SK-N-SH treated with all-trans-retinoic acid at 6 μM for 48 hours (cell line): ENCODE measurements around the gene ZNF329.

Experiments used
- ATAC-seq: fragments of 200-7000 bp; cut with Tn5 transposase; 3 replicates; pipeline ENCODE4 v1.9.1; 2020; ENCODE audit warnings: mild to moderate bottlenecking, moderate library complexity
- ARNTL ChIP-seq: fragments of 450-650 bp; formaldehyde crosslinking; IDR thresholded peaks from 2 replicates; pipeline ENCODE4 v1.5.0; 2020; ENCODE audit warnings: low read depth, mild to moderate bottlenecking, moderate library complexity, borderline replicate concordance
- BACH2 ChIP-seq: fragments of 250-450 bp; sonication (Bioruptor Pico); IDR thresholded peaks from 2 replicates; pipeline ENCODE4 v1.9.0; 2021; ENCODE audit warnings: mild to moderate bottlenecking, borderline replicate concordance
- CREB5 ChIP-seq: fragments of 250-450 bp; sonication (Bioruptor Pico); IDR thresholded peaks from 2 replicates; pipeline ENCODE4 v1.5.1; 2020; ENCODE audit warnings: low read depth, mild to moderate bottlenecking, moderate library complexity
- CSDC2 ChIP-seq: fragments of 250-450 bp; sonication (Bioruptor Pico); IDR thresholded peaks from 2 replicates; pipeline ENCODE4 v1.5.0; 2020; ENCODE audit warnings: mild to moderate bottlenecking, moderate library complexity
- CSRNP3 ChIP-seq: fragments of 250-450 bp; sonication (Bioruptor Pico); IDR thresholded peaks from 2 replicates; pipeline ENCODE4 v1.5.1; 2021; ENCODE audit warnings: mild to moderate bottlenecking, moderate library complexity
- GLIS3 ChIP-seq: fragments of 250-450 bp; sonication (Bioruptor Pico); IDR thresholded peaks from 2 replicates; pipeline ENCODE4 v1.5.0; 2020; ENCODE audit warnings: mild to moderate bottlenecking, moderate library complexity
- ISL1 ChIP-seq: fragments of 250-450 bp; sonication (Bioruptor Pico); IDR thresholded peaks from 2 replicates; pipeline ENCODE4 v2.1.2; 2022; ENCODE audit warnings: mild to moderate bottlenecking, moderate library complexity
- OSR1 ChIP-seq: fragments of 250-450 bp; sonication (Bioruptor Pico); IDR thresholded peaks from 2 replicates; pipeline ENCODE4 v1.8.0; 2022; ENCODE audit warnings: moderate library complexity, mild to moderate bottlenecking, inconsistent platforms
- PPARA ChIP-seq: fragments of 250-450 bp; sonication (Bioruptor Pico); IDR thresholded peaks from 2 replicates; pipeline ENCODE4 v1.5.0; 2020; ENCODE audit warnings: mild to moderate bottlenecking, borderline replicate concordance
- RARB ChIP-seq: fragments of 250-450 bp; sonication (Bioruptor Pico); IDR thresholded peaks from 2 replicates; pipeline ENCODE4 v1.8.0; 2021; ENCODE audit warnings: mild to moderate bottlenecking, moderate library complexity
- SNAI2 ChIP-seq: fragments of 250-450 bp; sonication (Bioruptor Pico); IDR thresholded peaks from 2 replicates; pipeline ENCODE4 v1.5.0; 2020; ENCODE audit warnings: mild to moderate bottlenecking, moderate library complexity
- TCF4 ChIP-seq: fragments of 250-450 bp; sonication (Bioruptor Pico); IDR thresholded peaks from 2 replicates; pipeline ENCODE4 v1.8.0; 2021; ENCODE audit warnings: mild to moderate bottlenecking, moderate library complexity, borderline replicate concordance
- TOX ChIP-seq: fragments of 250-450 bp; sonication (Bioruptor Pico); IDR thresholded peaks from 2 replicates; pipeline ENCODE4 v1.8.0; 2021; ENCODE audit warnings: mild to moderate bottlenecking, moderate library complexity, borderline replicate concordance
- ZC3H10 ChIP-seq: fragments of 250-450 bp; sonication (Bioruptor Pico); IDR thresholded peaks from 2 replicates; pipeline ENCODE4 v1.5.1; 2021; ENCODE audit warnings: mild to moderate bottlenecking, moderate library complexity
- ZFP3 ChIP-seq: fragments of 250-450 bp; sonication (Bioruptor Pico); IDR thresholded peaks from 2 replicates; pipeline ENCODE4 v1.5.0; 2020; ENCODE audit warnings: mild to moderate bottlenecking, moderate library complexity
- ZFP30 ChIP-seq: fragments of 450-650 bp; formaldehyde crosslinking; IDR thresholded peaks from 2 replicates; pipeline ENCODE4 v1.5.0; 2022; ENCODE audit warnings: mild to moderate bottlenecking, moderate library complexity
- ZNF565 ChIP-seq: fragments of 450-650 bp; formaldehyde crosslinking; conservative IDR thresholded peaks from 2 replicates; pipeline ENCODE4 v1.5.0; 2020; ENCODE audit warnings: low read depth, mild to moderate bottlenecking, moderate library complexity
- ZNF70 ChIP-seq: fragments of 450-650 bp; formaldehyde crosslinking; IDR thresholded peaks from 2 replicates; pipeline ENCODE4 v1.5.0; 2020; ENCODE audit warnings: mild to moderate bottlenecking, moderate library complexity
- ZNF8 ChIP-seq: fragments of 450-650 bp; formaldehyde crosslinking; IDR thresholded peaks from 2 replicates; pipeline ENCODE4 v1.5.0; 2020; ENCODE audit warnings: mild to moderate bottlenecking, moderate library complexity
- TF ChIP-seq, protein P1 (sequence below): fragments of 250-450 bp; sonication (Bioruptor Pico); IDR thresholded peaks from 2 replicates; pipeline ENCODE4 v1.5.0; 2020; ENCODE audit warnings: mild to moderate bottlenecking, moderate library complexity
- TF ChIP-seq, protein P2 (sequence below): fragments of 250-450 bp; sonication (Bioruptor Pico); IDR thresholded peaks from 2 replicates; pipeline ENCODE4 v1.8.0; 2020; ENCODE audit warnings: mild to moderate bottlenecking, moderate library complexity, borderline replicate concordance
- TF ChIP-seq, protein P3 (sequence below): fragments of 250-450 bp; sonication (Bioruptor Pico); IDR thresholded peaks from 2 replicates; pipeline ENCODE4 v1.8.0; 2021; ENCODE audit warnings: low read depth, mild to moderate bottlenecking, moderate library complexity, borderline replicate concordance

Gene ZNF329

GRCh38 chr19:58091251-58091995, 59.2 kb downstream of the ZNF329 start:
- ATAC-seq, result no peak
- TF ChIP-seq ZNF70 (CRISPR knock-in tag) (no peak), GLIS3 (CRISPR knock-in tag) (no peak), RARB (CRISPR knock-in tag) (no peak), CREB5 (CRISPR knock-in tag) (no peak), PPARA (CRISPR knock-in tag) (no peak), CSRNP3 (CRISPR knock-in tag) (no peak), TCF4 (no peak)
- TF ChIP-seq, protein P1, sequence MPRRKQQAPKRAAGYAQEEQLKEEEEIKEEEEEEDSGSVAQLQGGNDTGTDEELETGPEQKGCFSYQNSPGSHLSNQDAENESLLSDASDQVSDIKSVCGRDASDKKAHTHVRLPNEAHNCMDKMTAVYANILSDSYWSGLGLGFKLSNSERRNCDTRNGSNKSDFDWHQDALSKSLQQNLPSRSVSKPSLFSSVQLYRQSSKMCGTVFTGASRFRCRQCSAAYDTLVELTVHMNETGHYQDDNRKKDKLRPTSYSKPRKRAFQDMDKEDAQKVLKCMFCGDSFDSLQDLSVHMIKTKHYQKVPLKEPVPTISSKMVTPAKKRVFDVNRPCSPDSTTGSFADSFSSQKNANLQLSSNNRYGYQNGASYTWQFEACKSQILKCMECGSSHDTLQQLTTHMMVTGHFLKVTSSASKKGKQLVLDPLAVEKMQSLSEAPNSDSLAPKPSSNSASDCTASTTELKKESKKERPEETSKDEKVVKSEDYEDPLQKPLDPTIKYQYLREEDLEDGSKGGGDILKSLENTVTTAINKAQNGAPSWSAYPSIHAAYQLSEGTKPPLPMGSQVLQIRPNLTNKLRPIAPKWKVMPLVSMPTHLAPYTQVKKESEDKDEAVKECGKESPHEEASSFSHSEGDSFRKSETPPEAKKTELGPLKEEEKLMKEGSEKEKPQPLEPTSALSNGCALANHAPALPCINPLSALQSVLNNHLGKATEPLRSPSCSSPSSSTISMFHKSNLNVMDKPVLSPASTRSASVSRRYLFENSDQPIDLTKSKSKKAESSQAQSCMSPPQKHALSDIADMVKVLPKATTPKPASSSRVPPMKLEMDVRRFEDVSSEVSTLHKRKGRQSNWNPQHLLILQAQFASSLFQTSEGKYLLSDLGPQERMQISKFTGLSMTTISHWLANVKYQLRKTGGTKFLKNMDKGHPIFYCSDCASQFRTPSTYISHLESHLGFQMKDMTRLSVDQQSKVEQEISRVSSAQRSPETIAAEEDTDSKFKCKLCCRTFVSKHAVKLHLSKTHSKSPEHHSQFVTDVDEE (CRISPR knock-in tag), result no peak

GRCh38 chr19:58089846-58090245, 60.7 kb downstream of the ZNF329 start:
- TF ChIP-seq SNAI2 (CRISPR knock-in tag) (no peak), OSR1 (CRISPR knock-in tag) (no peak), TOX (CRISPR knock-in tag) (no peak)
- no peak for ATAC-seq

- no peak for ATAC-seq
- TF ChIP-seq ARNTL (CRISPR knock-in tag) (no peak), CSRNP3 (CRISPR knock-in tag) (no peak), OSR1 (CRISPR knock-in tag) (no peak), CSDC2 (CRISPR knock-in tag) (no peak), BACH2 (CRISPR knock-in tag) (no peak), ZNF8 (CRISPR knock-in tag) (no peak), ZNF565 (CRISPR knock-in tag) (no peak), ZNF70 (CRISPR knock-in tag) (no peak), ISL1 (CRISPR knock-in tag) (no peak), TOX (CRISPR knock-in tag) (no peak), TCF4 (no peak), RARB (CRISPR knock-in tag) (no peak), SNAI2 (CRISPR knock-in tag) (no peak), ZC3H10 (CRISPR knock-in tag) (no peak), ZFP3 (no peak), ZFP30 (CRISPR knock-in tag) (no peak), GLIS3 (CRISPR knock-in tag) (no peak)
- TF ChIP-seq, protein P2, sequence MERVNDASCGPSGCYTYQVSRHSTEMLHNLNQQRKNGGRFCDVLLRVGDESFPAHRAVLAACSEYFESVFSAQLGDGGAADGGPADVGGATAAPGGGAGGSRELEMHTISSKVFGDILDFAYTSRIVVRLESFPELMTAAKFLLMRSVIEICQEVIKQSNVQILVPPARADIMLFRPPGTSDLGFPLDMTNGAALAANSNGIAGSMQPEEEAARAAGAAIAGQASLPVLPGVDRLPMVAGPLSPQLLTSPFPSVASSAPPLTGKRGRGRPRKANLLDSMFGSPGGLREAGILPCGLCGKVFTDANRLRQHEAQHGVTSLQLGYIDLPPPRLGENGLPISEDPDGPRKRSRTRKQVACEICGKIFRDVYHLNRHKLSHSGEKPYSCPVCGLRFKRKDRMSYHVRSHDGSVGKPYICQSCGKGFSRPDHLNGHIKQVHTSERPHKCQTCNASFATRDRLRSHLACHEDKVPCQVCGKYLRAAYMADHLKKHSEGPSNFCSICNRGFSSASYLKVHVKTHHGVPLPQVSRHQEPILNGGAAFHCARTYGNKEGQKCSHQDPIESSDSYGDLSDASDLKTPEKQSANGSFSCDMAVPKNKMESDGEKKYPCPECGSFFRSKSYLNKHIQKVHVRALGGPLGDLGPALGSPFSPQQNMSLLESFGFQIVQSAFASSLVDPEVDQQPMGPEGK, result no peak
- TF ChIP-seq, protein P1 (CRISPR knock-in tag), result no peak
- TF ChIP-seq, protein P3, sequence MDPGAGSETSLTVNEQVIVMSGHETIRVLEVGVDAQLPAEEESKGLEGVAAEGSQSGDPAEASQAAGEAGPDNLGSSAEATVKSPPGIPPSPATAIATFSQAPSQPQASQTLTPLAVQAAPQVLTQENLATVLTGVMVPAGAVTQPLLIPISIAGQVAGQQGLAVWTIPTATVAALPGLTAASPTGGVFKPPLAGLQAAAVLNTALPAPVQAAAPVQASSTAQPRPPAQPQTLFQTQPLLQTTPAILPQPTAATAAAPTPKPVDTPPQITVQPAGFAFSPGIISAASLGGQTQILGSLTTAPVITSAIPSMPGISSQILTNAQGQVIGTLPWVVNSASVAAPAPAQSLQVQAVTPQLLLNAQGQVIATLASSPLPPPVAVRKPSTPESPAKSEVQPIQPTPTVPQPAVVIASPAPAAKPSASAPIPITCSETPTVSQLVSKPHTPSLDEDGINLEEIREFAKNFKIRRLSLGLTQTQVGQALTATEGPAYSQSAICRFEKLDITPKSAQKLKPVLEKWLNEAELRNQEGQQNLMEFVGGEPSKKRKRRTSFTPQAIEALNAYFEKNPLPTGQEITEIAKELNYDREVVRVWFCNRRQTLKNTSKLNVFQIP, result no peak
These were observed 62.0 kb downstream of the ZNF329 start for GRCh38 chr19:58088521-58089052.
